NCI-H187 treated with DMSO at 0.1 percent for 48 hours (cell line): ENCODE measurements around the gene UGT1A6.
"Not testable (repeated sequence)": the region's sequence is repeated elsewhere in the genome, so short reads cannot be mapped to it uniquely, and the experiment has no call there.

Experiments used
- DNase-seq: peaks from one replicate; lab custom pipeline; 2025; lab: John Stamatoyannopoulos, UW

The UGT1A6 gene

GRCh38 chr2:233692648-233693047 lies at the start of gene UGT1A6:
TSS of gene UGT1A6 (plus strand) at chr2:233692890. CDS start at chr2:233693005, 115 bp downstream.
- no peak for DNase-seq

GRCh38 chr2:233643128-233643527 lies 49.6 kb upstream of the UGT1A6 start:
- no peak for DNase-seq

- DNase-seq = not testable (repeated sequence)
These were observed 46.7 kb upstream of the UGT1A6 start for GRCh38 chr2:233646033-233646432.

GRCh38 chr2:233650981-233651380 lies 41.7 kb upstream of the UGT1A6 start:
- DNase-seq = no peak

DNA sequence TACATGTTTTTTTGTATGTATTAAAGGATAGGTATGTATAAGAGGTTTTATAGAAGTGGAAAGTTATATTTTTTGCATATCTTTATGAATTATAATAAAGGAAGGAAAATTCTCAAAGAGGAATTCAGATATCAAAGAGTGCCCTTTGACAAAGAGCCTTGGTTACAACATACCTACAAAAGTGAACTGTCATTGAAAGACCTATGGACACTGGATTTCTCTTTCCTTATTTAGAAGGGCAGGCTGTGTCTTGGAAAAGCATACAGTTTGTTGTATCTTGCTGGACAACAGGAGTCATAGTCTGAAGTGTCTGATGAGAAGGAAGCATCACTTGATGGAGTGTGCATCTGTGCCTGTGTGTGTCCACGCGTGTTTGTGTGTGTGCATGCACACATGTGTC lies 41.3 kb upstream of the UGT1A6 start:
- no peak for DNase-seq

DNA sequence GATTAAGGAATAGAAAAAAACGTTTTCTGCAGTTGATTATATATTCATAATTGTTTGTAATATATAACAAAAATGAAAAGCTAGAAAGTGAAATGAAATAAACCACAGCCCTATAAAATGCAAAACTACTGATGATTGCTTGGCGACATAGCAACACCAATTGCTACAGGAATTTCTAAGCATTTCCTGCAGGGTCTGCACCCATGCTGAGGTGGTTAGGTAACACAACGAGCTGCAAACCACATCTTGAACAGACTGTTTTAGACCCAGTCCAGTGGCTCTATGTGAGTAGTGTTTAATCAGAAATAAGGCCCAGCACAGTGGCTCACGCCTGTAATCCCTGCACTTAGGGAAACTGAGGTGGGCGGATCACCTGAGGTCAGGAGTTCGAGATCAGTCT lies 38.2 kb upstream of the UGT1A6 start:
- no peak for DNase-seq

- no peak for DNase-seq
These were observed 37.6 kb upstream of the UGT1A6 start for GRCh38 chr2:233655043-233655442.

- not testable (repeated sequence) for DNase-seq
These were observed 36.7 kb upstream of the UGT1A6 start for GRCh38 chr2:233655943-233656342.

GRCh38 chr2:233656443-233656842 lies 36.2 kb upstream of the UGT1A6 start:
- no peak for DNase-seq

DNA sequence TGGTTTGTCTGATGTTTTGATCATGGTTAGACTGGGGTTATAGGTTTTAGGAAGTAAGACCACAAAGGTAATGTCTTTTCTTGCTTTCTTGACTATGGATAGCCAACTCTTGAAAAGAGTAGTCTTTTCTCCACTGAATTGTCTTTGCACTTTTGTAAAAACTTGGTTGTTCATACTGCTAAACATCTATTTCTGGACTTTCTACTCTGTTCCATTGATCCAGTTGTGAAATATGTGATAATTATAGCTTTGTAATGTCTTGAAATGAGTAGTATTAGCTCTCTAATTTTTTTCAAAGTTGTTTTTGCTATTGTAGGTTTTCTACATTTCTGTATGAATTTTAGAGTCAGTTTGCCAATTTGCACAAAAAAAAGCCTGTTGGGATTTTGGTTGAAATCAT lies 34.1 kb upstream of the UGT1A6 start:
- DNase-seq = no peak

DNA sequence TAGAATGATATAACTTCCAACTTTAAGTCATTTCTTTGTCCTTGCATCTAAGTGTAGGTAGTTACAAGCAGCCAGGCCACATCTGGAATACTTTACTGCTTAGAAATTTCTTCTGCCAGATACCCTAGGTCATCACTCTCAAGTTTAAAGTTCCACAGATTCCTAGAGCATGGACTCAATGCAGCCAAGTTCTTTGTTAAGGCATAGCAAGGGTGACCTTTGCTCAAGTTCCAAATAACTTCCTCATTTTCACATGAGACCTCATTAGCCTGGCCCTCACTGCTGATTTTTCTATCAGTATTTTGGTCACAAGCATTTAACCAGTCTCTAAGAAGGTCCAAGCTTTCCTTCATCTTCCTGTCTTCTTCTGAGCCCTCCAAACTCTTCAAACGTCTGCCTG lies 28.8 kb upstream of the UGT1A6 start:
- no peak for DNase-seq

- DNase-seq = no peak
These were observed 24.0 kb upstream of the UGT1A6 start for GRCh38 chr2:233668605-233669260.

DNA sequence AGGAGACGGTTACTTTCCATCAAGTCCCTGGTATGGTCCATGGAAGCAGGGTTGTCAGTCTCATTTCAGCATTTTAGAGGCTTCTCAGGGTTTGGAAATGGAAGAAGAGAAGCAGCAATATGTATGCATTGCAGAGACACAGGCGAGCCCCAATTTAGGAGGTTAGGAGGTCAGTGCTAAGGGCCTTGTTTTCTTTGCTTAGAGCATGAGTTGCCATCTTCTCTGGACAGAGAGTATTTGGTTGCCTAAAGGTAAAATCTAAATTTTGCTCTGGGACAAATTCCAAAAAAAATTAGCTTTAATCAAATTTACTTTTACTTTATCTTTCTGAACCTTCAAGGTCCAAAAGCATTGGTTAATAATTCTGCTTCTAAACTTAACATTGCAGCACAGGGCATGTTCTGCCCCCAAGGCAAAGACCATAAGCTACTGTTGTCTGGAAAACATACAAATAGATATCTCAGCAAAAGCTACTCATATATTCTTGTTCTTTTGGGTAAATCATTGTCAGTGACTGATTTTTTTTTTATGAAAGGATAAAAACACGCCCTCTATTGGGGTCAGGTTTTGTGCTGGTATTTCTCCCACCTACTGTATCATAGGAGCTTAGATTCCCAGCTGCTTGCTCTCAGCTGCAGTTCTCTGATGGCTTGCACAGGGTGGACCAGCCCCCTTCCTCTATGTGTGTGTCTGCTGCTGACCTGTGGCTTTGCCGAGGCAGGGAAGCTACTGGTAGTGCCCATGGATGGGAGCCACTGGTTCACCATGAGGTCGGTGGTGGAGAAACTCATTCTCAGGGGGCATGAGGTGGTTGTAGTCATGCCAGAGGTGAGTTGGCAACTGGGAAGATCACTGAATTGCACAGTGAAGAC lies 21.2 kb upstream of the UGT1A6 start, which contains the start of gene UGT1A9:
Gene UGT1A9 (plus strand): TSS at position 609 of the 872 bp plus-strand sequence. CDS start 37 bp downstream, at position 646.
- no peak for DNase-seq

- no peak for DNase-seq
These were observed 19.8 kb upstream of the UGT1A6 start for GRCh38 chr2:233672886-233673285.

- DNase-seq = no peak
These were observed 18.8 kb upstream of the UGT1A6 start for GRCh38 chr2:233673896-233674295.

DNA sequence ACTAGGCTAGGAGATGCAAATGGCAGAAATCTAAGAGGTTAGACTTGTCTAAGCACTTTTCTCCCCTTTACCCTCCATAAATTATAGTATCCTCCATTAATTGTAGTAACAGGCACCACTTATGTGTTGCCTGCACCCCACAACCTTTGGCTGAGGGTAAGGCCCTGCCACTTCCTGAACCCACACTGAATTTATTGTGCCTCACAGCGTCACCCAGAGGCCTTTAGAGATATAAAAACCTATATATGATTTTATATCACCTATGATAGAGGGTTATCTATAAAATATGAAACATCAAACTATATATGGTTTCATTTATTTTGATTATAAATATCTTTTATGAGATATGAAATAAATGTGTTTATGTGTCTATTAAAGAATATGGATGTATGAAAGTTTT lies 18.4 kb upstream of the UGT1A6 start:
- no peak for DNase-seq

DNA sequence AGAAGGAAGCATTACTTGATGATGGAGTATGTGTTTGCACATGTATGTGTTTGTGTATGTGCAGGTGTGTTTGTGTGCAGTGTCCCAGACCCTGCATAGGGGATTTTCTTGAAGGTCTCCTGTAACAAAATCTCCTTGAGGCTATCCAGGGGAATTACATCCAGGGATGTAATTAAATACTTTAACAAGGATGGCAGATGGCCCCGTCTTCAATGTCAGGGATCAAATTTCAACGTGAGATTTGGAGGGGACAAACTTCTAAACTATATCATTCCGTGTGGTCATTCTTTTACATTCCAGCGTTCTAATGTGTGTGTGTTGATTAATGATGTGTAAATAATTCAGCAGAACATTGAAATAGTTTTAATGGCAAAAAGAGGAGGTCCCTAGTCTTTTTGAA lies 17.7 kb upstream of the UGT1A6 start:
- DNase-seq = no peak

DNA sequence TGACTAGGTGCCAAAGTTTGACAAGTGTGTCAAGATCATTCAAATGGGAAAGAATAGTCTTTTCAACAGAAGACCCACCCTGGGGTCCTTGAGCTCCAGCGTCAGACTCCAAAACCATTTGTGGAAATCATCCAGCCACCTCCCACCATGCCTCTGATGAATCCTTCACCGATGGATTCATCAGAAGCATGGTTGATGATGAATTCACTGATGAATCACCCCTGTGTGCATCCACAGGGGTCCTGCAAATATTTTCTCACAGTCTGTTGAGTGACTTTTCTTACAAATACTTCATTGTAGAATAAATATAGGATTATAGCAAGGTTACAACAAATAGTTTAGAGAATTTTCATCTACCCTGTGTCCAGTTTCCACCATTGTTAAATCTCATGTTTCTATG lies 16.6 kb upstream of the UGT1A6 start:
- no peak for DNase-seq

GRCh38 chr2:233679196-233679595 lies 13.5 kb upstream of the UGT1A6 start:
- DNase-seq = no peak

- DNase-seq = no peak
These were observed 12.2 kb upstream of the UGT1A6 start for GRCh38 chr2:233680361-233681045.

- no peak for DNase-seq
These were observed 11.1 kb upstream of the UGT1A6 start, which contains the start of gene UGT1A7 for GRCh38 chr2:233681521-233682099. TSS of gene UGT1A7 (plus strand) at chr2:233681901. CDS start at chr2:233681938, 37 bp downstream.

GRCh38 chr2:233684640-233685039 lies 8.1 kb upstream of the UGT1A6 start:
- no peak for DNase-seq
